Activated T-cell treated with anti-CD3 and anti-CD28 coated beads for 24 hours (primary cell): ENCODE results near the gene UPK1B.
A peak's percentile ranks its signal among the peaks of the same experiment; 100 is the strongest.
"Not testable (repeated sequence)": the region's sequence is repeated elsewhere in the genome, so short reads cannot be mapped to it uniquely, and the experiment has no call there.

Experiments
- DNase-seq: peaks from one replicate; pipeline ENCODE4 v3.0.0-alpha.2; 2020; ENCODE audit warnings: low read depth

Gene UPK1B

GRCh38 chr3:119225121-119225520, 51.7 kb downstream of the UPK1B start:
- DNase-seq, result no peak

GRCh38 chr3:119227070-119227850, 53.9 kb downstream of the UPK1B start:
- DNase-seq, result no peak

DNA sequence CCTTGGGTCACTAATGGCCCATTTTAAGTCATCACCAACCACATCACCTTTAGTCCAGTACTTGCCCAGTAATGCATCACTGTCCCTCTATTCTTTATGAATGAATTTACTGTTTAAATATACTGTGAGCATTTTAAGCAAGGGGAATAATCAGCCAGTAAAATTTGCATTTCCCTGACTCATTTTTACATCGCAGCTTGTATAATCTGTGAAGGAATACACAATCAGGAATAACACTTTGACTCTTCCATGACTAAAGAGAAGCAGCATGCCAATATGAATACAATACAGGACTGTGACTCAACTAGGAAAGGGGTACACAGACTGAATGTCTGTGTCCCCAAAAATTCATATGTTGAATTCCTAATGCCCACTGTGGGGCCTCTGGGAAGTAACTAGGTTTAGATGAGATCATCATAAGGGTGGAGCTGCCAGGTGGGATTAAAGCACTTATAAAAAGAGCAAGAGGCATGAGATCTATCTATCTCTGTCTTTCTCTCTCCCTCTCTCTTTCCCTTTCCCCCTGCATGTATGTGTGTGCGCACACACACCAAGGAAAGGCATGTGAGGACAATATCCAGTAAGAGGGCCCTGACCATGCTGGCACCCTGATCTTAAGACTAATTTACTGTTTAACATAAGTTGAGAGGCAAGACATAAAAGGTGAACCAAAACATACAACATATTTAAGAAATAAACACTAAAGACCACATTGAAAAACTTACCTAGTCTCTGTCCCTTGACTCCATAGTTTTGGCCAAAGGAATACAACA, 55.2 kb downstream of the UPK1B start:
- no peak for DNase-seq

DNA sequence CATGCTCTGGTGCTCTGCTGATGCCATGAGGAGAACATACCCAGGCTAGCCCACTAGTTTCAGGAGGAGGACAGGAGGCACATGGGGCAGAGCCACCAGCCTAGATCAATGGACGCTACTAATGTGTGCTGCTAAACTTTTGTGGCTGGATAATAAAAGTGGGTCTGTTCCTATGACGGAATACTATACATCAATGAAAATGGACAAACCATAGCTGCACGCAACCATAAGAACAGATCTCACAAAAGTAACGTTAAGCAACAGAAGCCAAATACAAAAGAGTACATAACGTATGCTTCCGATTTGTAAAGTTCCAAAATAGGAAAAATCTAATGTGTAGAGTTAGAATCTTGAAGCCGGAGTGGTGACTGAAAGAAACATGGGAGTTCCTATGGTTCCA, 55.8 kb downstream of the UPK1B start:
- DNase-seq, result no peak

- DNase-seq, result no peak
Measured at GRCh38 chr3:119230071-119230470, 56.7 kb downstream of the UPK1B start.

GRCh38 chr3:119230745-119231144, 57.3 kb downstream of the UPK1B start:
- DNase-seq, result no peak

GRCh38 chr3:119234610-119235009, 61.2 kb downstream of the UPK1B start:
- no peak for DNase-seq

DNA sequence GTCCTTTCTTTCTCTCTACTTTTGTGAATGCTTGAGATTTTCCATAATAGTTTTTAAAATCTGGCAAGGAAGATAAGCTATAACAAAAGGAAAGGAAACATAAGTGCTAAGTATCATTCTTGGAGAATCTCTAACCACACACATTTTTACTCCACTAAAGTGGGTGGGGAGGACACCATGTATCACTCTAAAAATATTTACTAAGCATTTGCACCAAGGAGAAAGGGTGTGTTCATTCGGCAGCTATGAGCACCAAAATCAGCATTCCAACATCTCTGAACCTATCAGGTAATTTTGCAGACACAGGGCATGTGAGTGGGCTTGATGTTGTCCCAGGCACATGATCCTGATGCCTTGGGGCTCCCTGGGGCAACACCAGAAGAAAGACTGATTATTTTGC, 61.8 kb downstream of the UPK1B start:
- no peak for DNase-seq

DNA sequence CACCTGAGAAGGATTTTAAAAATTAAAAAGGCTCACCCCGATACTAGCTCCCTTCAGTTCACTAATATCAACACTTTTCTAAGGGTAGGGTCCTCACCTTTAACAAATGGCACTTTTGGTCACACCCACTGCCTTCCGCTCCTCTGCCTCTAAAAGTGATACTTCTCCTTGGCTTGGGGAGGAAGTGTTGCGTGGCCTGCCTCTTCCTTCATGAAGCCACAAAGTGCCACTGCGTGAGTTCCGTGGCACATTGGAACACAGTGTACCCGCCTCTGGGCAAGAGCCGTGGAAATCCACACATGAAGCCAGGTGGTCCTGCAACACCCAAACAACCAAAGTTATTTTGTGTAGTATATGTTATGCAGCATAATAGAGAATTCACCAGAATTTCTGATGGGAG, 63.4 kb downstream of the UPK1B start:
- DNase-seq, result no peak

DNA sequence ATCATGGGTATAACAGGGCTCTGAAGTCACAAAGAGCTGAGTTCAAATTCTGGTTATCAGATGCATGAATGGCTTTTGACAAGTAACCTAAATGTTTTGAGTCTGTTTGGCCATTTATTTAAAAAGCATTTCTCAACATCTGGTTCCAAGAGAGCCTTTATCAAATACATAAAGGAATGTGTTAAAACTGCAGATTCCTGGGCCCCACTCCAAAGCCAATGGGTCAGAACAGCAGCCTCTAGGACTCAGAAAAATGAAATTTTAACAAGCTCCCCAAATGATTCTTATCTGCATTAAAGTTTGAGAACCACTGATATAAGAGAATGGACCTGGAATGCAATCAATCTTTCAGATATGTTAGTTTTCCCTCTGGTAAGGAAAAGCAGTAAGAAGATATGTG, 63.9 kb downstream of the UPK1B start:
- no peak for DNase-seq

- no peak for DNase-seq
Measured at GRCh38 chr3:119238363-119238762, 65.0 kb downstream of the UPK1B start.

DNA sequence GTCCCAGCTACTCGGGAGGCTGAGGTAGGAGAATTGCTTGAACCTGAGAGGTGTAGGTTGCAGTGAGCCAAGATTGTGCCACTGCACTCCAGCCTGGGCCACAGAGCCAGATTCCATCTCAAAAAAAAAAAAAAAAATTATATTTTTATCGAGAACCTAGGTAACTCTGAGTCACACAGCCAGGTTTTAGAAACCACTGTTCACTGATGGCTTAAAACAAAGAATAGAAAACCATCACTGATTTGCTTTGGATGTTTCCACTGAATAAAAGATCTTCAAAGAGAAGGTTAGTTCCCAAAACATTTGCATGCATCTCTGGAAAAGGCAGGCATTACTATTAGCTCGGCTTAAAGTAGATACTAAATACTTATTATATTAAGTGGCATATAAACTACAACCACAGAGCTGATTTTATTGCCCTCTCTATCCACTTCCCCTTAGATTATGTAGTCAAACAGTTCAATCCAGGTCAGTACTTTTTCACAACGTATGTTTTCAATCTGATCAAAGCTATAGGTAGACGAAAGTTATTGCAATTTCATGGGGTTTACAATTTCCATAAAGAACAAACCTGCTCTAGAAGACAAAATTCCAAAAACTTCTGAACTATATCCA, 65.9 kb downstream of the UPK1B start:
- DNase-seq, result no peak

DNA sequence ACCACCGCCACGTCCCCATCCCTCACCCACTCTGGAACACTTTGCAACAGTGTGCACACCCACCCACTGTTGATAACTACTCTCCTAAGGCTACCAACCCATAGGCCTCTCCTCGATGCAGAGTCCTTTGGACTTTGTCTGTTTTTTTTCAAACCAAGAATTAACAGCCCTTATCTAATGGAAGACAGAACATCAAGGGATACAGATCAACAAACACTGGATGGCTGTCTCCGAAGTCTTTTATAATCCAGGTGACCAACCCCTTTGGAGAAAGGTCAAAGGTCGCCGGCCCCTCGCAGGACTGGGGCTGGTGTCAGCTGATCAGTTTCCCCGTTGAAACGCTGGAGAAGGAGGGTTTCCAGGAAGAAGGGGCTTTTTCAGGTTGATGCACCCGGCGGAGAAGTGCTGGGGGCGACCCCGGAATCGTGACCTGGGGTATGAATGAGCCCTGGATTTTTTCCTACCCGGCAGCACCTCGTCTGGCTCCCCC, 66.7 kb downstream of the UPK1B start:
- peak; percentile 18 for DNase-seq

DNA sequence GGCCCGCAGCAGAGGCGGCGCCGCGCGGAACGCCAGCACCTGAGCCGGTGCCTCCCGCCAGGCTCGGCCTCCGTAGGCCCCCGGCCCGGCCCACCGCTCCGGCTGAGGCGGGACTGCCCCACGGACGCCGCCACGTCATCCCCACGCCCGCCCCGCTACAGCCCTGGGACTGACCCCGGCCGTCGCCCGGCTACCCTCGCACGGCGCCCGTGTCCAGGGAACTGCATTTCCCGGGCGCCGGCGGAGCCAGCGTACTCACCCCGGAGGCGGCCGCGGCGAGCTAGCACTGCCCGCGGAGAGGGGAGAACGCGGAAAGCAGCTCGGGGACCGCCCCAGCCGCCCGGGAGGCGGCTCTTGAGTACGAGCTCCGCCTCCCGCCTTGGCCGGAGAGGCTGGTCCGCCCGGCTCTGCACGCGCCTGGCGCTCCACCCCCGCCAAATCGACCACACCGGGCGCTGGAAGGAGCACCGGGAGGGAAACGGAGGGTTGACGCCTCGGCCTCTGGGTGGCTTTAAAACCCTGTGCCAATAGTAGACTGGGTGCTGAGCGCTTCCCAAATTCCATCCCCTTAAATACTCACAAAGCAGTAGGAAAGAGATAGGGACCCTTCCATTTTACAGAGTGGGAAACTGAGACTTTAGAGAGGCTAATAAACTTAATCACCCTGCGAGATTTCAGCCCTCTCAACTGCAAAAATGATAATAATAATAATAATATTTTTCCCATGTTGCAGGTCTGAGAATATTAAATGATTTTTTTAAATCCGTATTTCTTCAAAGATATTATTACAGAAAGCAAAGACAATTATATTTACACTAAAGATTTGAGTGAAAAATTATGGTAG, 67.4 kb downstream of the UPK1B start, which contains the start of gene B4GALT4:
B4GALT4 (minus strand) TSS at position 288 of the 844 bp plus-strand sequence. CDS start 10,779 bp downstream, outside the sequence.
- peak; percentile 60 for DNase-seq

- DNase-seq, result not testable (repeated sequence)
Measured at GRCh38 chr3:119242387-119243057, 69.1 kb downstream of the UPK1B start.

GRCh38 chr3:119243058-119243529, 69.7 kb downstream of the UPK1B start:
- DNase-seq, result not testable (repeated sequence)

- no peak for DNase-seq
Measured at GRCh38 chr3:119243712-119244111, 70.3 kb downstream of the UPK1B start.

GRCh38 chr3:119245778-119246177, 72.4 kb downstream of the UPK1B start:
- no peak for DNase-seq
